ENCODE measurements around the gene PARP2.

DNA sequence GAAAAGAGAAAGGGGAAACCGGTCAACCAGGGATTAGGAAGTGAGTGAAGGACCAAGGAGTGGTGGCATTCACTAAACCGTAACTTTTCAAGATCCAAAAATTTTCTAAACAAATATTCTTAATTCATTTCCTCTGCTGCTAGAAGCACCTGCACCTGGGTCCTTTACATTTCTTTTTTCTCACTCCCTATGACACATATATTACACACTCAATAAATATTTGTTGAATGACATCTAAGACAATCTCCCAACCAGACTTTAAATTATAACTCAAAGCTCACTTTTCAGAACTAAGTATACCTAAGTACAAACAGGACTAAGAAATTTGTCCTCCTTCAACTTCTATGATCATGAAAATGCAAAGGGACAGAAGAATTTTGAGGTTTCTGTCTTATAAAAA is 48.8 kb upstream of the PARP2 start:
- no peak for TF ChIP-seq CTCF (IDR thresholded peaks at IDR 0.05)
- TF ChIP-seq POLR2A (IDR thresholded peaks at IDR 0.05) = no peak
